GM13977 (cell line): ENCODE measurements around the gene WDR11.
A peak's percentile ranks its signal among the peaks of the same experiment; 100 is the strongest.

ENCODE experiments used
- DNase-seq: peaks from one replicate; pipeline ENCODE4 v3.0.0; 2012; ENCODE audit warnings: low spot score
- CTCF ChIP-seq: IDR thresholded peaks from 2 replicates; pipeline ENCODE4 v1.5.1; 2012; ENCODE audit warnings: mild to moderate bottlenecking, control low read depth; ENCODE audit not compliant: insufficient read depth; ENCODE audit errors: extremely low read depth, missing control alignments
- in situ Hi-C: fragments of 300-500 bp; cut with MboI; formaldehyde crosslinking; loops from one replicate; pipeline ENCODE4 v1.12.0; 2022; ENCODE audit warnings: low sequenced_read_pairs, low pct_unique_long_range_greater_than_20kb, mixed read lengths, inconsistent platforms; ENCODE audit not compliant: unreplicated experiment

Gene WDR11

GRCh38 chr10:120813085-120813484 is 38.1 kb upstream of the WDR11 start:
- TF ChIP-seq CTCF, result no peak
- no peak for DNase-seq
- in situ Hi-C loops, result no loop called here

- in situ Hi-C loops, result no loop called here
- DNase-seq, result no peak
- no peak for TF ChIP-seq CTCF
Observed at GRCh38 chr10:120818301-120818700, 32.9 kb upstream of the WDR11 start.

GRCh38 chr10:120819366-120819765 is 31.8 kb upstream of the WDR11 start:
- no peak for TF ChIP-seq CTCF
- in situ Hi-C loops, result no loop called here
- no peak for DNase-seq

GRCh38 chr10:120823266-120823665 is 27.9 kb upstream of the WDR11 start:
- TF ChIP-seq CTCF, result no peak
- in situ Hi-C loops, result no loop called here
- DNase-seq, result no peak

- TF ChIP-seq CTCF, result peak; percentile 69
- DNase-seq, result peak; percentile 31
- in situ Hi-C loops, result no loop called here
Observed at GRCh38 chr10:120824881-120825309, 26.3 kb upstream of the WDR11 start.

- in situ Hi-C loops, result no loop called here
- no peak for DNase-seq
Observed at GRCh38 chr10:120825878-120826769, 25.0 kb upstream of the WDR11 start.

More at GRCh38 chr10:120825878-120826769, 25.0 kb upstream of the WDR11 start:
- TF ChIP-seq CTCF, result no peak
